GM06990 (cell line): ENCODE measurements around the gene IRF1.

Source experiments
- DNase-seq: peaks from one replicate; pipeline ENCODE4 v3.0.0-alpha.2; 2011; ENCODE audit not compliant: insufficient read length; ENCODE audit errors: extremely low read depth
- H3K27me3 ChIP-seq: replicated peaks from 2 replicates; pipeline ENCODE4 v1.6.0; 2011; ENCODE audit warnings: low read length; ENCODE audit not compliant: control insufficient read depth, insufficient read depth
- H3K36me3 ChIP-seq: 2 replicates; pipeline ENCODE4 v1.5.1; 2011; ENCODE audit warnings: low read length; ENCODE audit not compliant: control insufficient read depth, insufficient read depth
- H3K4me3 ChIP-seq: replicated peaks from 2 replicates; pipeline ENCODE4 v1.5.1; 2011; ENCODE audit warnings: low read depth, mild to moderate bottlenecking, control low read depth, low read length
- CTCF ChIP-seq: IDR thresholded peaks from 2 replicates; pipeline ENCODE4 v1.5.1; 2011; ENCODE audit warnings: low read length, control low read depth, mild to moderate bottlenecking, inconsistent platforms; ENCODE audit not compliant: insufficient read depth, poor library complexity, severe bottlenecking

The IRF1 gene

GRCh38 chr5:132457371-132458225 is 33.0 kb downstream of the IRF1 start:
- Histone ChIP-seq H3K36me3 (0 out of 2 replicates have a peak, but pooled peaks cover 5% of the 10 kb centered on the region), H3K4me3 (no peak overlapping the region), H3K27me3 (no peaks in the 10 kb centered on the region)
- DNase-seq, result no peak
- no peak for TF ChIP-seq CTCF

- H3K4me3 ChIP-seq, result no peak overlapping the region
- no peak for TF ChIP-seq CTCF
Observed at GRCh38 chr5:132456987-132457361, 33.6 kb downstream of the IRF1 start.

GRCh38 chr5:132456296-132456986 is 34.1 kb downstream of the IRF1 start:
- no peaks in the 10 kb centered on the region for H3K27me3 ChIP-seq
- TF ChIP-seq CTCF, result no peak
- peaks cover 5% of the 10 kb centered on the region; the same call in 1 of the 2 replicates for H3K36me3 ChIP-seq
- H3K4me3 ChIP-seq, result no peak overlapping the region
- peak; percentile 73 for DNase-seq

More at GRCh38 chr5:132456987-132457361, 33.6 kb downstream of the IRF1 start:
- Histone ChIP-seq H3K36me3 (0 out of 2 replicates have a peak, but pooled peaks cover 5% of the 10 kb centered on the region), H3K27me3 (no peaks in the 10 kb centered on the region)
- DNase-seq, result no peak

GRCh38 chr5:132455614-132456115 is 34.9 kb downstream of the IRF1 start:
- no peak for TF ChIP-seq CTCF
- no peak overlapping the region for H3K4me3 ChIP-seq
- H3K27me3 ChIP-seq, result no peaks in the 10 kb centered on the region
- H3K36me3 ChIP-seq, result peaks cover 2% of the 10 kb centered on the region; the same call in 1 of the 2 replicates
- DNase-seq, result no peak

GRCh38 chr5:132454361-132454760 is 36.2 kb downstream of the IRF1 start:
- DNase-seq, result no peak
- no peaks in the 10 kb centered on the region for H3K27me3 ChIP-seq
- no peak for TF ChIP-seq CTCF
- H3K36me3 ChIP-seq, result peaks cover 5% of the 10 kb centered on the region; the same call in 1 of the 2 replicates
- no peak overlapping the region for H3K4me3 ChIP-seq
